ES-I3 (cell line): ENCODE measurements around the gene TREML1.

Experiments used
- H3K36me3 ChIP-seq: 2 replicates; pipeline ENCODE4 v1.6.1; 2013; ENCODE audit warnings: mild to moderate bottlenecking, low read length, control low read depth, moderate library complexity; ENCODE audit not compliant: insufficient read depth
- H3K4me1 ChIP-seq: 2 replicates; pipeline ENCODE4 v1.6.1; 2013; ENCODE audit warnings: mild to moderate bottlenecking, control low read depth, low read length; ENCODE audit not compliant: insufficient read depth
- H3K9ac ChIP-seq: 2 replicates; pipeline ENCODE4 v1.6.1; 2013; ENCODE audit warnings: low read depth, mild to moderate bottlenecking, low read length, moderate library complexity
- H3K9me3 ChIP-seq: 2 replicates; pipeline ENCODE4 v1.6.1; 2013; ENCODE audit warnings: mild to moderate bottlenecking, low read length, moderate library complexity; ENCODE audit not compliant: control insufficient read depth, insufficient read depth

TREML1 gene

GRCh38 chr6:41167173-41167963 is 13.2 kb upstream of the TREML1 start:
- no peaks in the 10 kb centered on the region for H3K9me3 ChIP-seq
- no peak overlapping the region for H3K9ac ChIP-seq
- H3K4me1 ChIP-seq: peaks cover 12% of the 10 kb centered on the region; the same call in 1 of the 2 replicates
- no peaks in the 10 kb centered on the region for H3K36me3 ChIP-seq

- H3K36me3 ChIP-seq: no peaks in the 10 kb centered on the region
- H3K9ac ChIP-seq: no peak overlapping the region
- H3K9me3 ChIP-seq: no peaks in the 10 kb centered on the region
- no peaks in the 10 kb centered on the region for H3K4me1 ChIP-seq
Observed at GRCh38 chr6:41164551-41165120, 10.5 kb upstream of the TREML1 start.

GRCh38 chr6:41163419-41163717 is 9.2 kb upstream of the TREML1 start:
- Histone ChIP-seq H3K36me3 (no peaks in the 10 kb centered on the region), H3K4me1 (no peaks in the 10 kb centered on the region), H3K9me3 (no peaks in the 10 kb centered on the region), H3K9ac (no peak overlapping the region)

GRCh38 chr6:41162687-41163418 is 8.7 kb upstream of the TREML1 start, which contains the start of gene TREM2:
Gene TREM2, minus strand, starts transcription at chr6:41163116. Its CDS starts 34 bp downstream, at chr6:41163082.
- Histone ChIP-seq H3K9ac (no peak within 1 kb of the TSS), H3K4me1 (no peaks in the 10 kb centered on the region), H3K36me3 (no peaks in the 10 kb centered on the region), H3K9me3 (no peaks in the 10 kb centered on the region)

GRCh38 chr6:41161851-41162552 is 7.9 kb upstream of the TREML1 start:
- Histone ChIP-seq H3K9ac (no peak overlapping the region), H3K36me3 (no peaks in the 10 kb centered on the region), H3K4me1 (no peaks in the 10 kb centered on the region), H3K9me3 (no peaks in the 10 kb centered on the region)

GRCh38 chr6:41161380-41161779 is 7.2 kb upstream of the TREML1 start:
- Histone ChIP-seq H3K36me3 (no peaks in the 10 kb centered on the region), H3K9ac (no peak overlapping the region), H3K4me1 (no peaks in the 10 kb centered on the region)

GRCh38 chr6:41160933-41161332 is 6.8 kb upstream of the TREML1 start:
- Histone ChIP-seq H3K9ac (no peak overlapping the region), H3K36me3 (no peaks in the 10 kb centered on the region), H3K4me1 (no peaks in the 10 kb centered on the region), H3K9me3 (no peaks in the 10 kb centered on the region)

More at GRCh38 chr6:41161380-41161779, 7.2 kb upstream of the TREML1 start:
- H3K9me3 ChIP-seq: no peaks in the 10 kb centered on the region

- Histone ChIP-seq H3K36me3 (no peaks in the 10 kb centered on the region), H3K4me1 (no peaks in the 10 kb centered on the region), H3K9ac (no peak overlapping the region), H3K9me3 (no peaks in the 10 kb centered on the region)
Observed at GRCh38 chr6:41159415-41160082, 5.4 kb upstream of the TREML1 start.

- Histone ChIP-seq H3K4me1 (no peaks in the 10 kb centered on the region), H3K36me3 (no peaks in the 10 kb centered on the region), H3K9me3 (no peaks in the 10 kb centered on the region), H3K9ac (no peak overlapping the region)
Observed at GRCh38 chr6:41157323-41157722, 3.2 kb upstream of the TREML1 start.

GRCh38 chr6:41156771-41157170 is 2.6 kb upstream of the TREML1 start:
- Histone ChIP-seq H3K36me3 (no peaks in the 10 kb centered on the region), H3K4me1 (no peaks in the 10 kb centered on the region), H3K9me3 (no peaks in the 10 kb centered on the region), H3K9ac (no peak overlapping the region)

- H3K9ac ChIP-seq: no peak overlapping the region
- no peaks in the 10 kb centered on the region for H3K4me1 ChIP-seq
- no peaks in the 10 kb centered on the region for H3K36me3 ChIP-seq
Observed at GRCh38 chr6:41156001-41156400, 1.9 kb upstream of the TREML1 start.

GRCh38 chr6:41155132-41155805 is 1.1 kb upstream of the TREML1 start:
- H3K9me3 ChIP-seq: no peaks in the 10 kb centered on the region
- H3K4me1 ChIP-seq: no peaks in the 10 kb centered on the region
- no peak overlapping the region for H3K9ac ChIP-seq
- H3K36me3 ChIP-seq: no peaks in the 10 kb centered on the region

More at GRCh38 chr6:41156001-41156400, 1.9 kb upstream of the TREML1 start:
- no peaks in the 10 kb centered on the region for H3K9me3 ChIP-seq

GRCh38 chr6:41153451-41153850 is 696 bp downstream of the TREML1 start:
- no peak overlapping the region for H3K9ac ChIP-seq
- H3K4me1 ChIP-seq: no peaks in the 10 kb centered on the region
- no peaks in the 10 kb centered on the region for H3K36me3 ChIP-seq
- H3K9me3 ChIP-seq: no peaks in the 10 kb centered on the region
